HG02885 (cell line): ENCODE data around the gene NHERF1.

ENCODE experiments used
- ATAC-seq: cut with Tn5 transposase; IDR thresholded peaks from one replicate; pipeline ENCODE4 v1.9.1; 2021; ENCODE audit warnings: mild to moderate bottlenecking; ENCODE audit not compliant: unreplicated experiment, poor library complexity

NHERF1 gene

DNA sequence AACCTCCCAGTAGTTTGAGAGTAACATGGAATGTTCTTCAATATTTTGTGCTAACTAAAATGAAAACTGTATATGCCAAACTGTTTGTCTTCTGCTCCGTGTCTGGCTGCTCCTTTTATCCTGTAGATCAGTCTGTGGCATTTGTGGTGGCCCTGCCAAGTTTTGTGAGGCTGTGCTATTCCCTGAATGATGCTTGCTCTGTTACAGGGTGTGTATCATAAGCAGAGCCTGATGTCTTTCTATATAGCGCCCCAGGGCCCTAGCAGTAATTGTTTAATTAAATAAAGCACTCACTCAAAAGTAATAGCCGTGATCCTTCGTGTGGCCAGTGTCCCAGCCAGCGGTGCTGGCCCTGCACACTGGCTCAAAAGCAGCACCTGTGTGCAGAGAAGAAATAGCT, 55.5 kb downstream of the NHERF1 start:
- no peak for ATAC-seq

GRCh38 chr17:74804683-74805082, 56.3 kb downstream of the NHERF1 start:
- ATAC-seq: no peak

DNA sequence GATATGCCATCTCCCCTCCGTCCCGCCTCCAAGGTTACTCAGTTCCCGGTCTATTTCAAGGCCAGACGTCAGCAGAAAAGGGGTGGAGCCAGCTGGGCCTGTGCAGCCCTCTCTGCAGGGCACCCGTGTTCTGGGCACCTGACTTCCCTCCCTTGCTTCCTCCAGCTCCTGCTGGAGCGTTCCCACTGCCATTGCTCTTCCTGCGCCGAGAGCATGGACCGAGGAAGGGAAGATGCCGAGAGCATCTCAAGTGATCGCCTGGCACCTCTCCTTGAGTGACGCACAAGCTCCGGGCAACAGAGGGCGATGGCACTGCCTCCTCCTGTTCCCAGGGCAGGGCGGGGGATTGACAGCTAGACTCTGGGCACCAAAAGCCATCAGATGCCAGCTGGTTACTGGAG, 57.2 kb downstream of the NHERF1 start:
- ATAC-seq: no peak

DNA sequence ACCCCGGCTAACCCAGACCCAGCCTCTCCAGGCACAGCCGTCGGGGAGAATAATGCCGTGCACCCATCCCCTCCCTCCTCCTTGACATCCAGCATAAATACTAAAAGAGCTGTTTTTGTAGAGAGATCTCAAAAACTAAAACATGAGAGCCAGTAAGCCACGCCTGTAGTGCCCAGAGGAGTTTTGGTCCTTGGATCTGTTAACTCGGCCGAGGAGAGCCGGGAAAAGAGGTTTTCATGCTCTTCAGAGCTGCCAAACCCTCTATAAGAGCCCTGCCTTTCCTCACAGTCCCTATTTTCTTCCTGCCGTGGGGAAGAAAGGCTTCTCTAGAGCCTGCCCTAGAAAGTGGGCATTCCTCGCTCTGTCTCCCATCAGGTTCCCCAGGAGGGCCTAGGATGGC, 57.9 kb downstream of the NHERF1 start:
- no peak for ATAC-seq

GRCh38 chr17:74807441-74807840, 59.0 kb downstream of the NHERF1 start:
- no peak for ATAC-seq

GRCh38 chr17:74807925-74808324, 59.5 kb downstream of the NHERF1 start:
- no peak for ATAC-seq

DNA sequence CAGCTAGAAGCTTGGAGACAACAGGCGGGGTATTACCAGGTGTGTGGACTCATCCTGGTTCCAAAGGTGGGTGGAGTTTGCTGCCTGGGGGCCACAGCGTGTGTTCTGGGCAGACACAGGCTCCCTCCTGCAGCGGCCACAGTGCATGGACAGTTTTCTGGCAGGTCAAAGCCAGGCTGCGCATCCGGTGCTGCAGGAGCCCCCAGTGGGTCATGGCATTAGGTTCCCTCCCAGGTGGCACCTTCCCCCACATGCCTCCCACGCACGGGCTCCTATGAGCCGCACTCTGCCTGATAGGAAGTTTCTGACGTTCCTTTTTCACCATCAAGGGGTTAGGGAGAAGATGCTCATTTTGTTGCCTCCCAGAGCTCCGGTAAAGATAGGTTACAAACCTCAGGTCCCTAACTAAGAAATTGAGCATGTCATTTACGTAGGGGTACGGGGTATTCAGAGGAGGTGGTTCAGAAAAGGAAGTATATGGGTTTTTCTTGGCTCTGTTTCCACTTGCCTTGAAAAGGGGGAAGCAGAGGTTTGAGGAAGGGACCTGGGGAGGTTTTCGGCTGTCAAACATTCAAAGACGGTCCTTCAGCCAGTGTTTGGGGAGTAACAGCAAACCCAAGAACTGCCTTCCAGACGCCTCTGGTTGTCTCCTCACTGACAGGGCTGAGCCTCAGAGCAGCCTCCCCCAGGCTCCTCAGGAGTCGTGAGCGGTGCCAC, 60.4 kb downstream of the NHERF1 start:
- no peak for ATAC-seq

DNA sequence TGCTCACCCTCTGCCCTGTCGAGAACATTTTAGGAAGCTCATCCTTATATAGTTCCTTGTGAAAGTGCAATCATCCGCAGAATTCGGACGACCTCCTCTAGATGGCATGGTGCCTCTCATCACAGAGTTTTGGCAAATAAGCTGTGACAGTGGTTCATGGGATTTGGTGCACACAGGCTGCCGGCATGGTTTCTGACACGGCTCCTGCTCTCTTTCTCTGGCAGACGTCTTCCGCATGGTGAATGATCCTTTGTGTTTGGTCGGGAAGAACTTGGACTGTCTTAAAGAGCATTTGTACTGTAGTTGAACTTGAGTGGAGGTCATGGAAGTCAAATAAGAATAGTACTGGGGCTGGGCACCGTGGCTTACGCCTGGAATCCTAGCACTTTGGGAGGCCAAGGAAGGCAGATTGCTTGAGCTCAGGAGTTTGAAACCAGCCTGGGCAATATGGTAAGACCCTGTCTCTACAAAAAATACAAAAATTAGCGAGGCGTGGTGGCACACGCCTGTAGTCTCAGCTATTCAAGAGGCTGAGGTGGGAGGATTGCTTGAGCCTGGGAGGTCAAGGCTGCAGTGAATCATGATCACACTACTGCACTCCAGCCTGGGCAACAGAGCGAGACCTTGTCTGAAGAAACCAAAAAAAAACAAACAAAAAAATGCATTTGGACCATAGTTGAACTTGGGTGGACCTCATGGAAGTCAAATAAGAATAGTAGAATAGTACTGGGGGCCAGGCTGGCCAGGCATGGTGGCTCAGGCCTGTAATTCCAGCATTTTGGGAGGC, 62.5 kb downstream of the NHERF1 start:
- no peak for ATAC-seq

DNA sequence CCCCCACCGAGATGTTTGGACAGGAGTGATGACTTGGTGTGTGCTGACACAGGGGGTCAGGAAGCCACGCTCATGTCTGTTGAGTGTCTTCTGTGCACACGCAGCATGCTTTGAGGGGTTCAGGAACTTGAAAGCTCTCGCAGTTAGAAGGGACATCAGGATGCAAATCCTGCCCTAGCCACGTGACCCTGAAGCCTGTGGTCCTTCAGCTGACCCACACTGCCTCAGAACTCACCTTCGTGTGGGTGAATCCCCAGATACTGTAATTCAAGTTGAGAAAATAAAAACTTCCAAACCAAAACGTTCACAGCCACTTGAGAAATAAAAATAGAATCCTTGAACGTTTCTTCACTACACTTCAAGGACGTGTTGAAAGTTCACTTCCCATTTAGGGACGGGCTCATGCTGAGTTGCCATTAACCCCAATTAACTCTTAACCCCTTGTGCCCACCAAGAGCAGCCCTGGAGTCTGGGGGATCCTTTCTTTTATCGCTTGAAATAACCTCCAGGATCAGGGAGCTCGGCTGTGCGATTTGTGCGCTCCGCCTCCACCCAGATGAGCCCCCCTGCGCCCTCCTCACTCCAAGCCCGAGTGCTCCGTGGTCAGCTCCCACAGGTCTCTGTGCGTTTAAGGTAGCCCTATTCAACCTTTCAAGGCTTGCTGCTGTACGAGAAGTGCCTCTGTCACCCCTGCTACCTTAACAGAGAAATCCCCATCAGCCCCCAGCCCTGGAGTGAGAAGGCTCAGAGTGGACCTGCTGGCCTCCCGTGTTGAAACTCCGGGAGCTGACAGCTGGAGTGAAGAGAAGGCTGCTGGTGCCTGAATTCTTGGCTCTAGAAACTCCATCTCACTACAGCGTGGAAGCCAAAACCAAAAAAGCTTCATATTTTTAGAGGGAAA, 63.9 kb downstream of the NHERF1 start:
- no peak for ATAC-seq

- ATAC-seq: no peak
These were observed 66.0 kb downstream of the NHERF1 start for GRCh38 chr17:74814453-74814852.

- no peak for ATAC-seq
These were observed 66.6 kb downstream of the NHERF1 start for GRCh38 chr17:74815067-74815466.

DNA sequence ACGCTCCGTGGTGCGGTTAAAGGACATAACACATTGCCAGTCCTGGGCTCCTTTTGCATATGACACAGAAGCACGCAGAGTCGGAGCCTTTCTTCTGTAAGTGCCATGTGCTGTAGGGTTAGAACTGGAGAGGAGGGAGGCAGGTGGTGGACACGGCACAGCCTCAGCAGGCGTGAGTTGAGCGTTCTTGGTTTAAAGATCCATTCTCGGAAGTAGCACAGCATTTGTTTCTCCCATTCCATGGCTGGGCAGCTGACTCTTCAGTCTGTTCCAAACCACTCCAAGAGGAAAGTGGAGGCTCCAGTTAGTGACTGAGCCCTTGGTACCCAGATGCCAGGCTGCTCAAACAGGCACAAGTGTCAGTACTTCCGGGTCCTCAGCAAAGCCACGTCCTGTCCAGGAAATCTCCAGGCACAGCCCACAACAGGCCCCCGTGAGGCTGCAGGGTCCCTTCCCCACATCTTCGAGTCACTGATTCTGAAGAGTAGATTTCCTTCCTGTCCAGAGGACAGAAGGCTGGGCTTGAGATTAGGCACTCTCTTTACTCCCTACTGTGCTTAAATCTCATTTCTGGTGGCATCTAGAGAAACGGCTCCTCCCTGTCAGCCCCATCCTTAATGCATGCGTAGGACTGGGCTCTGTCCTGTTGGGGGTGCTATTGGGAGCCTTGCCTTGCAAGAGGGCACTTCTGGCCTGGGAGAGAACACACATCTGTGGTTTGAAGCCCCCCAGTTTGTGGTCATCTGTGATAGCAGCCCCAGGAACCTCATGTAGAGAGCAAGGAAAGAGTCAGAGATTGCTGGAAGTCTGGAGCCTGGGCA, 67.3 kb downstream of the NHERF1 start:
- ATAC-seq: no peak

- ATAC-seq: no peak
These were observed 68.6 kb downstream of the NHERF1 start for GRCh38 chr17:74816905-74817620.

GRCh38 chr17:74818291-74818938, 70.0 kb downstream of the NHERF1 start:
- ATAC-seq: no peak
